PC-3 (cell line): Measurements from ENCODE around the gene MTCL3.

Source experiments
- CTCF ChIP-seq: fragments of 300-600 bp; sonication (generic); conservative IDR thresholded peaks from 2 replicates; pipeline ENCODE4 v1.5.1; 2017; ENCODE audit warnings: antibody characterized with exemption, low read depth, mild to moderate bottlenecking, low read length
- EZH2phosphoT487 ChIP-seq: fragments of 300-600 bp; sonication (generic); IDR thresholded peaks from 2 replicates; pipeline ENCODE4 v1.6.1; 2018; ENCODE audit warnings: mild to moderate bottlenecking, antibody characterized with exemption, low read length, borderline replicate concordance

- TF ChIP-seq CTCF: no peak
- TF ChIP-seq EZH2phosphoT487: no peak
These were observed 60.3 kb downstream of the MTCL3 start for GRCh38 chr6:127458817-127459216.
